WERI-Rb-1 (cell line): ENCODE measurements around the gene DPM2.
A peak's percentile ranks its signal among the peaks of the same experiment; 100 is the strongest.

Source experiments
- DNase-seq: peaks from one replicate; pipeline ENCODE4 v3.0.0-alpha.2; 2020
- H3K27ac ChIP-seq: fragments of 250-450 bp; sonication (Bioruptor Pico); 2 replicates; pipeline ENCODE4 v1.5.1; 2020; ENCODE audit warnings: mild to moderate bottlenecking, moderate library complexity
- H3K27me3 ChIP-seq: fragments of 250-450 bp; sonication (Bioruptor Pico); 2 replicates; pipeline ENCODE4 v1.5.1; 2021; ENCODE audit warnings: mild to moderate bottlenecking, low read depth, moderate library complexity; ENCODE audit not compliant: insufficient read depth, severe bottlenecking
- H3K36me3 ChIP-seq: fragments of 250-450 bp; sonication (Bioruptor Pico); 2 replicates; pipeline ENCODE4 v1.5.1; 2020; ENCODE audit warnings: mild to moderate bottlenecking, moderate library complexity
- H3K4me3 ChIP-seq: 2 replicates; pipeline ENCODE4 v1.5.1; 2011; ENCODE audit warnings: low read depth, mild to moderate bottlenecking, control low read depth, low read length
- H3K9me3 ChIP-seq: fragments of 250-450 bp; sonication (Bioruptor Pico); 2 replicates; pipeline ENCODE4 v1.5.1; 2021; ENCODE audit warnings: mild to moderate bottlenecking, moderate library complexity; ENCODE audit not compliant: severe bottlenecking
- TF ChIP-seq, protein P1 (sequence below): IDR thresholded peaks from 2 replicates; pipeline ENCODE4 v1.5.1; 2011; ENCODE audit warnings: low read depth, mild to moderate bottlenecking, control low read depth, inconsistent platforms, low read length

The DPM2 gene

DNA sequence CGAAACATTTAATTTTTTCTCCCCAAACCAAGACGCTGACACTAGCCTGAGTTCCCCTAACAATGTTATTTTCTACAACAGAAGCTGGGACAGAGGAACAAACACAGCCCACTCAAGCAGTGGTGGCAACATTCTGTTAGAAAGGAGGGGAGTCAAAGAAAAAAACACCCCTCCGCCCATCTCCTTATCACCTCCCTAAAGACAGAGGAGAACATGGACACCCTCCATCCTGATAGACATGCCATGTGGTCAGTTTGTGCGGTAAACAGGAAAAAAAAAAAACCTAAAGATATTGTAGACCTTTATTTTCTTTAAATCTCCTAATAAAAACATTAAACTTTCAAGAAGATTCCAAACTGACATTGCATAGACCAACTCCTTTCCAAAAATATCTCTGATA is 2.9 kb upstream of the DPM2 start:
- no peak for DNase-seq
- Histone ChIP-seq H3K36me3 (peaks cover 56% of the 10 kb centered on the region), H3K9me3 (no peaks in the 10 kb centered on the region), H3K27ac (no peak overlapping the region), H3K27me3 (no peaks in the 10 kb centered on the region), H3K4me3 (no peak overlapping the region)
- TF ChIP-seq, protein P1, sequence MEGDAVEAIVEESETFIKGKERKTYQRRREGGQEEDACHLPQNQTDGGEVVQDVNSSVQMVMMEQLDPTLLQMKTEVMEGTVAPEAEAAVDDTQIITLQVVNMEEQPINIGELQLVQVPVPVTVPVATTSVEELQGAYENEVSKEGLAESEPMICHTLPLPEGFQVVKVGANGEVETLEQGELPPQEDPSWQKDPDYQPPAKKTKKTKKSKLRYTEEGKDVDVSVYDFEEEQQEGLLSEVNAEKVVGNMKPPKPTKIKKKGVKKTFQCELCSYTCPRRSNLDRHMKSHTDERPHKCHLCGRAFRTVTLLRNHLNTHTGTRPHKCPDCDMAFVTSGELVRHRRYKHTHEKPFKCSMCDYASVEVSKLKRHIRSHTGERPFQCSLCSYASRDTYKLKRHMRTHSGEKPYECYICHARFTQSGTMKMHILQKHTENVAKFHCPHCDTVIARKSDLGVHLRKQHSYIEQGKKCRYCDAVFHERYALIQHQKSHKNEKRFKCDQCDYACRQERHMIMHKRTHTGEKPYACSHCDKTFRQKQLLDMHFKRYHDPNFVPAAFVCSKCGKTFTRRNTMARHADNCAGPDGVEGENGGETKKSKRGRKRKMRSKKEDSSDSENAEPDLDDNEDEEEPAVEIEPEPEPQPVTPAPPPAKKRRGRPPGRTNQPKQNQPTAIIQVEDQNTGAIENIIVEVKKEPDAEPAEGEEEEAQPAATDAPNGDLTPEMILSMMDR, result no peak

DNA sequence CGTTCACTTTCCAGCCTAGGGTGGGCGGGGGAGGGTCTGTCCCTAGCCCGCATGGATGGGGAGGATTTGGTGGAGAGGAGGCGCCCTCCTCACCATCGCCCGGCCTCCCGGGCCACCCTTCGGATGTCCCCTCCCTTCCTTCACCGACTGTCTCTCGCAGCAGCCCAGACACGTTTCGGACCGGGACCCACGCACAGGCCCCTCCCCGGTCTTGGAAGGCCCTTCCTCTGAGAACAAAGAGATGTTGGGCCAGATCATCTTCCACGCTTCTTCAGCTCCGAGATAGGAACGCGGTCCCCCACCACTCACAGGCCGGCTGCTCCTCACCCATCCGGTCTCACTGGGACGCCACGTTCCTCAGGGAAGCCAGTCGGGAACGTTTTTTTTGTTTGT is 640 bp upstream of the DPM2 start:
- no peaks in the 10 kb centered on the region for H3K27me3 ChIP-seq
- peak overlapping the region; percentile 67 for H3K27ac ChIP-seq
- no peak for DNase-seq
- H3K9me3 ChIP-seq, result no peaks in the 10 kb centered on the region
- H3K4me3 ChIP-seq, result no peak overlapping the region
- H3K36me3 ChIP-seq, result peaks cover 51% of the 10 kb centered on the region
- TF ChIP-seq, protein P1, result no peak

DNA sequence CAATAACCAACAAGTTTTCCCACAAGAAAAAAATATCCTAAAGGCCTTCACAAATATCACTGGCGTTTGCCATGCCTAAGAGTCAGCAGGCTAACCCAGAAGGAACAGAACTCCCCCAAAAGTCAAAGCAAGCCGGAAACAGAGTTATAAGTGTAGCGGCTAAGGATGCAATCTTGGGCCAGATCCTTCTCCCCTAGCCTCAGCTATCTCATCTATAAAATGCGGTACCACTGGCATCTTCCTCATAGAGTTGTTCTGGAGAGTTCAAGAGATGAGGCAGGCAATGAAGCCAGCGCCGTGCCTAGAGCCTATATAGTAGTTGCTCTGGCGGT is 632 bp downstream of the DPM2 start:
- Histone ChIP-seq H3K36me3 (peaks cover 38% of the 10 kb centered on the region), H3K4me3 (peak overlapping the region; percentile 58), H3K9me3 (no peaks in the 10 kb centered on the region), H3K27ac (peak overlapping the region; percentile 67), H3K27me3 (no peaks in the 10 kb centered on the region)
- DNase-seq, result no peak
- TF ChIP-seq, protein P1, result no peak

DNA sequence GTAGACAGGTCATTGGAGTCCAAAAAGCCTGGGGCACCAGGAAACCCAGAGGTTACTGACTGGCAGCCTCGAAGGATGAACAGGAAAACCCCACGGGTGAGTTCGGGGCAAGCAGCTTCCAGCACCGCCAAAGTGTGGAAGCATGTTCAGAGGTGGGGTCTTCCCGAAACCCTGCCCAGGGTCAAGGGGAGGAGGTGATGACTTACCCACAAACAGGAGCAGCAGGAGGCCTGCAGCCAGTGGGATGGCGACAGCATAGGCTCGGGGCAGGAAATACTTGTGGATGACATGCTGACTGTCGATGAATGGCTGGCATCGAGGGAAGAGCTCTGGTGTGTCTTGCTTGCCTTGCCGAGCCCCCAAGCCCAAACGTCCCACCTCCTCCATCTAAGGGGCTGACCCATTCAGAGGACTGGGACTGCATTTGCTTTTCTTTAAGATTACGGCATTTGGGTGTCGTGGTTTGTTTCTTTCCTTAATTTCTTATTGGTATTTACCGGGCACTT is 1.3 kb downstream of the DPM2 start:
- peak overlapping the region; percentile 58 for H3K4me3 ChIP-seq
- peaks cover 33% of the 10 kb centered on the region for H3K36me3 ChIP-seq
- H3K27me3 ChIP-seq, result no peaks in the 10 kb centered on the region
- H3K27ac ChIP-seq, result no peak overlapping the region; the same call in 1 of the 2 replicates
- no peak for DNase-seq
- TF ChIP-seq, protein P1, result no peak
- H3K9me3 ChIP-seq, result no peaks in the 10 kb centered on the region

DNA sequence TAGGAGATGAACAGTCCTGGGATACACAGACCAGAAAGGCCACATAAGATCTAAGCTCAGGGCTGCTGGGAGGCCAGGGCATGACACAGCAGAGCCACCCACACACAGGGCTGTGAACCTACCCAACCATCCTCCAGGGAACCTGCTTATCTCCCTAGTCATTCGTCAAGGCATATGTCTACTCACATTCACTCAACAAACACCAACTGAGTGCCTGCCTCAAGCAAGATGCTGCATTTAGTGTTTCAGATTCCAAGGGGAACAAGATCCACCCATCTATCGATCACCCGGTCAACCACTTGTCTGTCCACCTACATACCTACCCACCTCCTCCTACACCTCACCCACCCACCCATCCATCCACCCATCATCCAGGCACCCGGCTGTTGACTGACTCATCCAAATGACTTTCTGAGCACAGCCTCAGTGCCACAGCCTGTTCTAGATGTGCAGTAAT is 1.9 kb downstream of the DPM2 start:
- Histone ChIP-seq H3K27ac (no peak overlapping the region), H3K27me3 (no peaks in the 10 kb centered on the region), H3K4me3 (no peak overlapping the region), H3K36me3 (peaks cover 28% of the 10 kb centered on the region), H3K9me3 (no peaks in the 10 kb centered on the region)
- DNase-seq, result no peak
- TF ChIP-seq, protein P1, result no peak

DNA sequence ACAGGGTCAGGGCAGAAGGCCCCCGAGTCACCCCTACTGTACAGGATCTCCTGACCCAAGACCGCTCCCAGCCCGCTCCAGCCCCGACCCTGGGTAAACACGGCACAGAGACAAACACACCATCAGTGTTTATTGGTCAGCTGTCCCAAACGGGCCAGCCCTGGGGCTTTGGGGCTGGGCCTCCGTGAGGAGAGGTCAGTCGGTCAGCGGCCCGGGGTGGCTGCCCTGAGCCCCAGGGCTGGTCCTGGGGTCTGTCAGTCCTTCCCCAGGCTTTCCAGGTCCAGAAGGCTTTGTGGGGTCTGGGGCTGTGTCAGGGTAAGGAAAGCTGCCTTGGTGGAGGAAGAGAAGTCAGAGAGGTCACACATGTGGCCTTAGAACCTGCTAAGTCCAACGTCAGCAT is 2.7 kb downstream of the DPM2 start:
- Histone ChIP-seq H3K27me3 (no peaks in the 10 kb centered on the region), H3K36me3 (peaks cover 25% of the 10 kb centered on the region), H3K27ac (no peak overlapping the region), H3K4me3 (no peak overlapping the region), H3K9me3 (no peaks in the 10 kb centered on the region)
- DNase-seq, result no peak
- TF ChIP-seq, protein P1, result no peak
